ENCODE measurements around the gene CIBAR2.

Gene CIBAR2

DNA sequence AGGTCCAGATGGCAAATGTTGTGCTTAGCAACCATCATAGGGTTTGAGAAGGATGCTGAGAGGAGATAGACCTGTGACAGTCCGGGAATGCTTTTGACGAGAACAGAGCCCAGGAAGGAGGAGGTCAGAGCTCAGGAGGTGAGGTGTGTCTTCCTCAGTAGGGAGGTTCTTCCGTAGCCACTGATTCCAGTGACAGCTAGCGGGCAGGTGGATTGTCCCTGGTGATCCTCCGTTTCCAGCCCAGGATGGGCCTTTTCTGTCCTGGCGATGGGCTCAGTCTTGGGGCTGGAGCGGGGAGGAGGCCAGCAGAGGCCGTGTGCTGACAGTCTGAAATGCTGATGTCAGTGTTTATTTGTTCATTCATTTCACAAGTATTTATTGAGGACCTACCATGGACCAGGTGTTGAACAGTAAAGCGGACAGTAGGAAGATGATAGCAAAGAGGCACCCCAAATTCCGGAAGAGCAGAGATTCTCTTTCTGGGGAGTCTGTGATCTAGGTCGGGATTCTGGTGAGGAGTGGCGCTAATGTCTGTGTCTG, 45.9 kb downstream of the CIBAR2 start:
- TF ChIP-seq POLR2AphosphoS5 (IDR thresholded peaks at IDR 0.05; ENCODE audit: low read depth, low read length): no peak
- TF ChIP-seq FOXP2 (optimal IDR thresholded peaks at IDR 0.05; ENCODE audit: borderline replicate concordance, extremely low read depth, extremely low read length, insufficient read depth): no peak
- TF ChIP-seq TAF1 (IDR thresholded peaks at IDR 0.05; ENCODE audit: borderline replicate concordance, insufficient read depth, low read length): no peak
- no peak for TF ChIP-seq SIN3A (IDR thresholded peaks at IDR 0.05; ENCODE audit: borderline replicate concordance, insufficient read depth, low read length)
- TF ChIP-seq REST (IDR thresholded peaks at IDR 0.05; ENCODE audit: insufficient read depth in 1 of 2, low read depth in 2 of 2, low read length in 2 of 2): no peak

GRCh38 chr16:85065099-85065498, 47.2 kb downstream of the CIBAR2 start:
- TF ChIP-seq POLR2AphosphoS5 (IDR thresholded peaks at IDR 0.05; ENCODE audit: low read depth, low read length) (no peak), FOXP2 (optimal IDR thresholded peaks at IDR 0.05; ENCODE audit: borderline replicate concordance, extremely low read depth, extremely low read length, insufficient read depth) (no peak), SIN3A (IDR thresholded peaks at IDR 0.05; ENCODE audit: borderline replicate concordance, insufficient read depth, low read length) (no peak), REST (IDR thresholded peaks at IDR 0.05; ENCODE audit: insufficient read depth in 1 of 2, low read depth in 2 of 2, low read length in 2 of 2) (no peak), TAF1 (IDR thresholded peaks at IDR 0.05; ENCODE audit: borderline replicate concordance, insufficient read depth, low read length) (no peak)

DNA sequence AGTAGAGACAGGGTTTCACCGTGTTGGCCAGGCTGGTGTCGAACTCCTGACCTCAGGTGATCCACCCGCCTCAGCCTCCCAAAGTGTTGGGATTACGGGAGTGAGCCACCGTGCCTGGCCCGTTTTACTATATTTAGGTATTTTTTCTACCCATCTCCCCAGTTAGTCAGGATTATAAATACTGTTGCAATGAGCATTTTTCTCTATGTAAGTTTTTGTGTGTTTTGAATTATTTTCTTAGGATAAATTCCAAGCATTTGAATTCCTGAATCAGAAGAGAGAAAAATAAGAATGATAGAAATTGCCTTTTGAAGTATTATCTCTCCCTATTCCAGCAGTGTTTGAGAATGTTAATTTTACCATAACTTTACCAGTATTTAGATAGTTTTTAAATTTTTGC, 48.1 kb downstream of the CIBAR2 start:
- TF ChIP-seq SIN3A (IDR thresholded peaks at IDR 0.05; ENCODE audit: borderline replicate concordance, insufficient read depth, low read length): no peak
- TF ChIP-seq POLR2AphosphoS5 (IDR thresholded peaks at IDR 0.05; ENCODE audit: low read depth, low read length): no peak
- no peak for TF ChIP-seq REST (IDR thresholded peaks at IDR 0.05; ENCODE audit: insufficient read depth in 1 of 2, low read depth in 2 of 2, low read length in 2 of 2)
- no peak for TF ChIP-seq FOXP2 (optimal IDR thresholded peaks at IDR 0.05; ENCODE audit: borderline replicate concordance, extremely low read depth, extremely low read length, insufficient read depth)
- TF ChIP-seq TAF1 (IDR thresholded peaks at IDR 0.05; ENCODE audit: borderline replicate concordance, insufficient read depth, low read length): no peak

GRCh38 chr16:85062845-85063244, 49.4 kb downstream of the CIBAR2 start:
- TF ChIP-seq POLR2AphosphoS5 (IDR thresholded peaks at IDR 0.05; ENCODE audit: low read depth, low read length): no peak
- TF ChIP-seq TAF1 (IDR thresholded peaks at IDR 0.05; ENCODE audit: borderline replicate concordance, insufficient read depth, low read length): no peak
- TF ChIP-seq REST (IDR thresholded peaks at IDR 0.05; ENCODE audit: insufficient read depth in 1 of 2, low read depth in 2 of 2, low read length in 2 of 2): no peak
- no peak for TF ChIP-seq SIN3A (IDR thresholded peaks at IDR 0.05; ENCODE audit: borderline replicate concordance, insufficient read depth, low read length)
- TF ChIP-seq FOXP2 (optimal IDR thresholded peaks at IDR 0.05; ENCODE audit: borderline replicate concordance, extremely low read depth, extremely low read length, insufficient read depth): no peak

DNA sequence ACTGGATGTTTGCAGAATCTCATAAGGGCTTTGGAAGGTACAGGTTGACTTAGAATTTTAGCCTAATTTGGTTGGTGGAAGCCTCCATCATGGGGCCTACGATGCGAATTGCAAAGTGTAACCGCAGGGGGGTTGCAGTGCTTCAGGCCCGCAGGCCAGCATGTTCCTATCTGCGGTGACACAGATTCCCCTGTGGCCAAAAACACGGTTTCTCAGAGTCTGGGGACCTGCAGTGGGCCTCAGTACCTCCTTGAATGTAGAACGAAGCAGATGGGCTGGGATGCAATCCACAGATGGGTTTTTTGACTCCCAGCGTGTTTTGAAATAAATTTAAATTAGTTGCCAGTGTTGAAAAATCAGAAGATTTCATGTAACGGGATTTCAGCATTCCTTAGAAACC, 49.9 kb downstream of the CIBAR2 start:
- TF ChIP-seq SIN3A (IDR thresholded peaks at IDR 0.05; ENCODE audit: borderline replicate concordance, insufficient read depth, low read length) (no peak), TAF1 (IDR thresholded peaks at IDR 0.05; ENCODE audit: borderline replicate concordance, insufficient read depth, low read length) (no peak), REST (IDR thresholded peaks at IDR 0.05; ENCODE audit: insufficient read depth in 1 of 2, low read depth in 2 of 2, low read length in 2 of 2) (no peak), POLR2AphosphoS5 (IDR thresholded peaks at IDR 0.05; ENCODE audit: low read depth, low read length) (no peak), FOXP2 (optimal IDR thresholded peaks at IDR 0.05; ENCODE audit: borderline replicate concordance, extremely low read depth, extremely low read length, insufficient read depth) (no peak)
